H9 (cell line): Measurements from ENCODE around the gene TEX22. TPM values are rescaled to one million over a fixed set of nuclear protein-coding genes. Genes with fewer than 3 reads are reported as not detected.

Source experiments
- DNase-seq: peaks from one replicate; pipeline ENCODE4 v3.0.0-alpha.2; 2017
- H2AFZ ChIP-seq: one replicate; pipeline ENCODE4 v1.6.1; 2013; ENCODE audit warnings: mild to moderate bottlenecking, low read length, control low read depth, moderate library complexity
- H2AK5ac ChIP-seq: 2 replicates; pipeline ENCODE4 v1.6.1; 2013; ENCODE audit warnings: low read length, control low read depth, mixed read lengths; ENCODE audit not compliant: insufficient read length
- H2BK120ac ChIP-seq: one replicate; pipeline ENCODE4 v1.6.1; 2013; ENCODE audit warnings: low read depth, mild to moderate bottlenecking, low read length, control low read depth, inconsistent platforms; ENCODE audit not compliant: poor library complexity, severe bottlenecking
- H2BK12ac ChIP-seq: 2 replicates; pipeline ENCODE4 v1.6.1; 2013; ENCODE audit warnings: low read length, control low read depth, mixed read lengths, low read depth; ENCODE audit not compliant: insufficient read length
- H2BK15ac ChIP-seq: 2 replicates; pipeline ENCODE4 v1.6.1; 2013; ENCODE audit warnings: low read depth, low read length, control low read depth
- H2BK20ac ChIP-seq: one replicate; pipeline ENCODE4 v1.6.1; 2013; ENCODE audit warnings: low read depth, mild to moderate bottlenecking, low read length, control low read depth, inconsistent platforms; ENCODE audit not compliant: poor library complexity, severe bottlenecking
- H2BK5ac ChIP-seq: 2 replicates; pipeline ENCODE4 v1.6.1; 2013; ENCODE audit warnings: low read length, control low read depth, mixed read lengths; ENCODE audit not compliant: insufficient read length
- H3K14ac ChIP-seq: 2 replicates; pipeline ENCODE4 v1.6.1; 2013; ENCODE audit warnings: low read length, control low read depth; ENCODE audit not compliant: insufficient read depth
- H3K18ac ChIP-seq: 2 replicates; pipeline ENCODE4 v1.6.1; 2013; ENCODE audit warnings: low read depth, mild to moderate bottlenecking, mixed read lengths, low read length, control low read depth; ENCODE audit not compliant: insufficient read length
- H3K23ac ChIP-seq: 2 replicates; pipeline ENCODE4 v1.6.1; 2013; ENCODE audit warnings: low read length, control low read depth, mixed read lengths, low read depth; ENCODE audit not compliant: insufficient read length
- H3K23me2 ChIP-seq: 2 replicates; pipeline ENCODE4 v1.6.1; 2013; ENCODE audit warnings: low read depth, mild to moderate bottlenecking, mixed read lengths, low read length, control low read depth; ENCODE audit not compliant: insufficient read length, poor library complexity, severe bottlenecking
- H3K27ac ChIP-seq: 2 replicates; pipeline ENCODE4 v1.5.1; 2013; ENCODE audit warnings: low read length, control low read depth, mixed read lengths, low read depth; ENCODE audit not compliant: insufficient read length
- H3K27me3 ChIP-seq: 2 replicates; pipeline ENCODE4 v1.6.1; 2013; ENCODE audit warnings: low read length, control low read depth, inconsistent platforms; ENCODE audit not compliant: insufficient read depth
- H3K4ac ChIP-seq: 2 replicates; pipeline ENCODE4 v1.6.1; 2013; ENCODE audit warnings: low read depth, mild to moderate bottlenecking, control low read depth, inconsistent platforms, low read length, moderate library complexity
- H3K4me1 ChIP-seq: 2 replicates; pipeline ENCODE4 v1.6.1; 2013; ENCODE audit warnings: low read length, control low read depth, inconsistent platforms; ENCODE audit not compliant: insufficient read depth
- H3K4me2 ChIP-seq: 2 replicates; pipeline ENCODE4 v1.6.1; 2013; ENCODE audit warnings: low read length, control low read depth, mixed read lengths; ENCODE audit not compliant: insufficient read length, insufficient read depth
- H3K56ac ChIP-seq: 2 replicates; pipeline ENCODE4 v1.6.1; 2013; ENCODE audit warnings: low read depth, mild to moderate bottlenecking, mixed read lengths, low read length, control low read depth; ENCODE audit not compliant: insufficient read length
- H3K79me1 ChIP-seq: 2 replicates; pipeline ENCODE4 v1.6.1; 2013; ENCODE audit warnings: low read depth, mild to moderate bottlenecking, moderate library complexity, low read length, control low read depth, inconsistent platforms; ENCODE audit not compliant: insufficient read depth, poor library complexity, severe bottlenecking
- H3K79me2 ChIP-seq: 2 replicates; pipeline ENCODE4 v1.6.1; 2013; ENCODE audit warnings: low read length, control low read depth, inconsistent platforms; ENCODE audit not compliant: insufficient read depth
- H3K9ac ChIP-seq: 2 replicates; pipeline ENCODE4 v1.6.1; 2013; ENCODE audit warnings: low read length, control low read depth, mixed read lengths; ENCODE audit not compliant: insufficient read length; ENCODE audit errors: extremely low read depth
- H3K9me3 ChIP-seq: one replicate; pipeline ENCODE4 v1.6.1; 2013; ENCODE audit warnings: low read depth, low read length, inconsistent platforms; ENCODE audit not compliant: control insufficient read depth
- H3T11ph ChIP-seq: one replicate; pipeline ENCODE4 v1.6.1; 2013; ENCODE audit warnings: mild to moderate bottlenecking, low read length, control low read depth, inconsistent platforms
- H4K20me1 ChIP-seq: one replicate; pipeline ENCODE4 v1.6.1; 2013; ENCODE audit not compliant: control insufficient read depth, insufficient read length, insufficient read depth
- H4K5ac ChIP-seq: 2 replicates; pipeline ENCODE4 v1.6.1; 2013; ENCODE audit warnings: low read depth, mild to moderate bottlenecking, mixed read lengths, low read length, control low read depth; ENCODE audit not compliant: insufficient read length
- H4K8ac ChIP-seq: replicated peaks from 2 replicates; pipeline ENCODE4 v1.6.1; 2013; ENCODE audit warnings: low read length, control low read depth, mixed read lengths, low read depth; ENCODE audit not compliant: insufficient read length
- H4K91ac ChIP-seq: 2 replicates; pipeline ENCODE4 v1.6.1; 2013; ENCODE audit warnings: low read depth, mild to moderate bottlenecking, moderate library complexity, mixed read lengths, low read length, control low read depth; ENCODE audit not compliant: insufficient read length
- H3K27ac Mint-ChIP-seq, 3 experiments: 2 replicates in 2 of 3; 3 replicates in 1 of 3; pipeline ENCODE4 v1.8.0; 2020 to 2021; ENCODE audit warnings: mixed read lengths in 3 of 3, mild to moderate bottlenecking in 1 of 3, moderate library complexity in 1 of 3
- H3K27me3 Mint-ChIP-seq: 2 replicates; pipeline ENCODE4 v1.8.0; 2021; ENCODE audit warnings: low read depth, mild to moderate bottlenecking, moderate library complexity, mixed read lengths
- H3K36me3 Mint-ChIP-seq, 3 experiments: 2 replicates in 2 of 3; 3 replicates in 1 of 3; pipeline ENCODE4 v1.8.0; 2020 to 2021; ENCODE audit warnings: low read depth in 3 of 3, mixed read lengths in 3 of 3; ENCODE audit not compliant: insufficient read depth in 1 of 3
- H3K4me1 Mint-ChIP-seq, 2 experiments: 2 replicates each; pipeline ENCODE4 v1.8.0; 2020; ENCODE audit warnings: mixed read lengths in 2 of 2
- H3K4me3 Mint-ChIP-seq, 2 experiments: 2 replicates in 1 of 2; 3 replicates in 1 of 2; pipeline ENCODE4 v1.8.0; 2020 to 2021; ENCODE audit warnings: mild to moderate bottlenecking in 2 of 2, mixed read lengths in 2 of 2, moderate library complexity in 1 of 2
- H3K9me3 Mint-ChIP-seq, 2 experiments: 2 replicates in 1 of 2; 3 replicates in 1 of 2; pipeline ENCODE4 v1.8.0; 2020; ENCODE audit warnings: mild to moderate bottlenecking in 2 of 2, mixed read lengths in 2 of 2, moderate library complexity in 1 of 2
- WGBS: extraction: QIAGEN DNeasy Blood & Tissue Kit; methylation state at CpG from one replicate; pipeline ENCODE4 v1.1.7; 2013; ENCODE audit warnings: missing lambda C conversion rate, low lambda C conversion rate, mixed read lengths; ENCODE audit not compliant: insufficient read length; ENCODE audit errors: extremely low coverage; 5-methylcytosine and 5-hydroxymethylcytosine counted together
- total RNA-seq: library from RNA; stranded (reverse); gene quantifications from 2 replicates; pipeline ENCODE4 v1.2.1, GENCODE V29; 2021
- TF ChIP-seq, protein P1 (sequence below): fragments of 200-600 bp; sonication (generic); conservative IDR thresholded peaks from 3 replicates; pipeline ENCODE4 v1.8.0; 2021; ENCODE audit warnings: antibody characterized with exemption, mild to moderate bottlenecking

TEX22 gene
- total RNA-seq, 1 experiment from 2014 or later: 0.83 TPM

DNA sequence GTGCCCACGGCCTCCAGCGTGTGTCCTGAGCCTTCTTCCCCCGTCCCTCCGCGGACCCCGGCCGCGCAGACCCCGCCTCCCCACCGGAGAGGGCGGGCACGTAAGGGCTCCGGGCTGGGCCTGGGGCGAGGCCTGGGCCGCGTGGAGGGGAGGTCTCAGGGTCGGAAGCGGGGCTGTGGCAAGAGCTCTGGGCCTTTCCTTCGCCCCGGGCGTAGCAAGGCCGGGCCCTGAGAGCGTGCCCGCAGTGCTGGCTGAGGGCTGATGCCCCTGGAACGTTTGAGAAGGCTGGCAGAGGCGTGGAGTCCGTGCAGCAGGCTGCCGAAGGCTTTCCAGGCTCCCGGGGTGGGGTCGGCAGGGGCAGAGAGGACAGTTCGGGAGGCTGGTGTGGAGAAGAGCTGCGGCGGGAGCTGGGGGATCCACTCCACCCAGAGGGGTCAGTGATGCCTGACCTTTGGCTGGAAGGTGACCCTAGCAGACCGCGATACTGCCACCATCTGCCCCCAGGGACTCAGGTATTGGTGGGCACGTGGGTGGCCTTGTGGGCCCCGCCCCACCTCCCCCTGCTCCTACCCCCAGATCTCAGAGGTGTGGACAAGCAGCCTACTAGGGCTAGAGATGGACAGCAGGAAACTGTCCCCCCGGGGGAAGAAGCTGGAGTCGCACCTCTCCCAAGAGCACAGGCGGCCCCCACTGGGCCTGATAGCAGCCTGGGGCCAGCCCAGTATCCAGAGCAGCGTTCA is 558 bp downstream of the TEX22 start:
- Histone ChIP-seq H3K56ac (no peak overlapping the region), H4K8ac (no peak overlapping the region), H2BK120ac (no peak overlapping the region), H2AFZ (no peak overlapping the region), H4K5ac (no peak overlapping the region), H3K9me3 (peaks cover 12% of the 10 kb centered on the region), H4K91ac (no peak overlapping the region), H4K20me1 (no peaks in the 10 kb centered on the region), H3K4me1 (no peaks in the 10 kb centered on the region), H3K4ac (no peak overlapping the region), H2BK5ac (no peak overlapping the region), H3K79me2 (no peaks in the 10 kb centered on the region), H3K23me2 (no peaks in the 10 kb centered on the region), H2AK5ac (no peak overlapping the region), H3K14ac (peak overlapping the region; percentile 85), H3T11ph (no peak overlapping the region), H3K18ac (peak overlapping the region; percentile 60), H3K27ac (no peak overlapping the region), H3K4me2 (peak overlapping the region; percentile 37), H2BK15ac (no peak overlapping the region), H2BK20ac (no peak overlapping the region), H2BK12ac (no peak overlapping the region), H3K79me1 (no peaks in the 10 kb centered on the region), H3K23ac (no peak overlapping the region), H3K9ac (no peak overlapping the region), H3K27me3 (no peaks in the 10 kb centered on the region)
- H3K27me3 Mint-ChIP-seq: peaks cover 60% of the 10 kb centered on the region
- no peak overlapping the region for H3K27ac Mint-ChIP-seq
- DNase-seq: peak; percentile 51
- 0 out of 4 replicates have a peak, but pooled peaks cover 0 to 3% of the 10 kb centered on the region in 2 experiments for H3K4me1 Mint-ChIP-seq
- WGBS: no CpG with 5 or more reads among the region's 41 CpGs
- peaks cover 44 to 56% of the 10 kb centered on the region in 2 experiments for H3K9me3 Mint-ChIP-seq
- TF ChIP-seq, protein P1, sequence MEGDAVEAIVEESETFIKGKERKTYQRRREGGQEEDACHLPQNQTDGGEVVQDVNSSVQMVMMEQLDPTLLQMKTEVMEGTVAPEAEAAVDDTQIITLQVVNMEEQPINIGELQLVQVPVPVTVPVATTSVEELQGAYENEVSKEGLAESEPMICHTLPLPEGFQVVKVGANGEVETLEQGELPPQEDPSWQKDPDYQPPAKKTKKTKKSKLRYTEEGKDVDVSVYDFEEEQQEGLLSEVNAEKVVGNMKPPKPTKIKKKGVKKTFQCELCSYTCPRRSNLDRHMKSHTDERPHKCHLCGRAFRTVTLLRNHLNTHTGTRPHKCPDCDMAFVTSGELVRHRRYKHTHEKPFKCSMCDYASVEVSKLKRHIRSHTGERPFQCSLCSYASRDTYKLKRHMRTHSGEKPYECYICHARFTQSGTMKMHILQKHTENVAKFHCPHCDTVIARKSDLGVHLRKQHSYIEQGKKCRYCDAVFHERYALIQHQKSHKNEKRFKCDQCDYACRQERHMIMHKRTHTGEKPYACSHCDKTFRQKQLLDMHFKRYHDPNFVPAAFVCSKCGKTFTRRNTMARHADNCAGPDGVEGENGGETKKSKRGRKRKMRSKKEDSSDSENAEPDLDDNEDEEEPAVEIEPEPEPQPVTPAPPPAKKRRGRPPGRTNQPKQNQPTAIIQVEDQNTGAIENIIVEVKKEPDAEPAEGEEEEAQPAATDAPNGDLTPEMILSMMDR: no peak
- peak overlapping the region; percentile 63 to 77 for H3K4me3 Mint-ChIP-seq
- H3K36me3 Mint-ChIP-seq: peaks cover 35 to 45% (median 44%) of the 10 kb centered on the region in 3 experiments
